Measurements from ENCODE around the gene ZSCAN12.
"Not testable (repeated sequence)": the region's sequence is repeated elsewhere in the genome, so short reads cannot be mapped to it uniquely, and the experiment has no call there.

DNA sequence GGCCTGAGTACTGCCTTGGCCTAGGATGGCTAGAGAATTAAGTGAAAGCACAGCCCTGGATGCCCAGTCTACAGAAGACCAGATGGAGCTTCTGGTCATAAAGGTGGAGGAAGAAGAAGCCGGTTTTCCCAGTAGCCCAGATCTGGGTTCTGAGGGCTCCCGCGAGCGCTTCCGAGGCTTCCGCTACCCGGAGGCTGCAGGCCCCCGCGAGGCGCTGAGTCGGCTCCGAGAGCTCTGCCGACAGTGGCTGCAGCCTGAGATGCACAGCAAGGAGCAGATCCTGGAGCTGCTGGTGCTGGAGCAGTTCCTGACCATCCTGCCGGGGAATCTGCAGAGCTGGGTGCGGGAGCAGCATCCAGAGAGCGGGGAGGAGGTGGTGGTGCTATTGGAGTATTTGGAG, 40.0 kb downstream of the ZSCAN12 start:
- TF ChIP-seq POLR2A, POLR2AphosphoS5 (IDR thresholded peaks at IDR 0.05): not testable (repeated sequence)
- TF ChIP-seq, protein P1, sequence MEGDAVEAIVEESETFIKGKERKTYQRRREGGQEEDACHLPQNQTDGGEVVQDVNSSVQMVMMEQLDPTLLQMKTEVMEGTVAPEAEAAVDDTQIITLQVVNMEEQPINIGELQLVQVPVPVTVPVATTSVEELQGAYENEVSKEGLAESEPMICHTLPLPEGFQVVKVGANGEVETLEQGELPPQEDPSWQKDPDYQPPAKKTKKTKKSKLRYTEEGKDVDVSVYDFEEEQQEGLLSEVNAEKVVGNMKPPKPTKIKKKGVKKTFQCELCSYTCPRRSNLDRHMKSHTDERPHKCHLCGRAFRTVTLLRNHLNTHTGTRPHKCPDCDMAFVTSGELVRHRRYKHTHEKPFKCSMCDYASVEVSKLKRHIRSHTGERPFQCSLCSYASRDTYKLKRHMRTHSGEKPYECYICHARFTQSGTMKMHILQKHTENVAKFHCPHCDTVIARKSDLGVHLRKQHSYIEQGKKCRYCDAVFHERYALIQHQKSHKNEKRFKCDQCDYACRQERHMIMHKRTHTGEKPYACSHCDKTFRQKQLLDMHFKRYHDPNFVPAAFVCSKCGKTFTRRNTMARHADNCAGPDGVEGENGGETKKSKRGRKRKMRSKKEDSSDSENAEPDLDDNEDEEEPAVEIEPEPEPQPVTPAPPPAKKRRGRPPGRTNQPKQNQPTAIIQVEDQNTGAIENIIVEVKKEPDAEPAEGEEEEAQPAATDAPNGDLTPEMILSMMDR (IDR thresholded peaks at IDR 0.05) = not testable (repeated sequence)
